Measurements from ENCODE around the gene TCF4.

- TF ChIP-seq CTCF (IDR thresholded peaks at IDR 0.05; ENCODE audit: extremely low read depth in 1 of 2, insufficient read depth in 1 of 2, low read depth in 1 of 2, low read length in 2 of 2) (no peak), EZH2 (IDR thresholded peaks at IDR 0.05; ENCODE audit: borderline replicate concordance, low read depth, low read length, severe bottlenecking) (no peak), POLR2AphosphoS5 (IDR thresholded peaks at IDR 0.05; ENCODE audit: insufficient read depth, low read depth, low read length) (no peak), POLR2A (IDR thresholded peaks at IDR 0.05; ENCODE audit: low read depth, low read length) (no peak), MAX (IDR thresholded peaks at IDR 0.05; ENCODE audit: insufficient read depth, insufficient read length) (no peak), MYC (IDR thresholded peaks at IDR 0.05; ENCODE audit: low read depth, low read length) (no peak), FOS (IDR thresholded peaks at IDR 0.05; ENCODE audit: borderline replicate concordance, insufficient read depth, low read length) (no peak), GATA2 (IDR thresholded peaks at IDR 0.05; ENCODE audit: insufficient read depth, insufficient read length, low read depth, low read length) (no peak), JUN (IDR thresholded peaks at IDR 0.05; ENCODE audit: borderline replicate concordance, insufficient read depth, insufficient read length, low read depth) (no peak)
Observed at GRCh38 chr18:55375930-55376329, 212.1 kb downstream of the TCF4 start.
